ENCODE results near the gene C1QA. TPM values are rescaled to one million over a fixed set of nuclear protein-coding genes. Genes with fewer than 3 reads are reported as not detected.

C1QA gene
- total RNA-seq, 3 donors from 2014 or later (not counting 1 experiment from before 2014, with no cell fraction given), result 0.43 to 3.9 TPM; not detected in 1

DNA sequence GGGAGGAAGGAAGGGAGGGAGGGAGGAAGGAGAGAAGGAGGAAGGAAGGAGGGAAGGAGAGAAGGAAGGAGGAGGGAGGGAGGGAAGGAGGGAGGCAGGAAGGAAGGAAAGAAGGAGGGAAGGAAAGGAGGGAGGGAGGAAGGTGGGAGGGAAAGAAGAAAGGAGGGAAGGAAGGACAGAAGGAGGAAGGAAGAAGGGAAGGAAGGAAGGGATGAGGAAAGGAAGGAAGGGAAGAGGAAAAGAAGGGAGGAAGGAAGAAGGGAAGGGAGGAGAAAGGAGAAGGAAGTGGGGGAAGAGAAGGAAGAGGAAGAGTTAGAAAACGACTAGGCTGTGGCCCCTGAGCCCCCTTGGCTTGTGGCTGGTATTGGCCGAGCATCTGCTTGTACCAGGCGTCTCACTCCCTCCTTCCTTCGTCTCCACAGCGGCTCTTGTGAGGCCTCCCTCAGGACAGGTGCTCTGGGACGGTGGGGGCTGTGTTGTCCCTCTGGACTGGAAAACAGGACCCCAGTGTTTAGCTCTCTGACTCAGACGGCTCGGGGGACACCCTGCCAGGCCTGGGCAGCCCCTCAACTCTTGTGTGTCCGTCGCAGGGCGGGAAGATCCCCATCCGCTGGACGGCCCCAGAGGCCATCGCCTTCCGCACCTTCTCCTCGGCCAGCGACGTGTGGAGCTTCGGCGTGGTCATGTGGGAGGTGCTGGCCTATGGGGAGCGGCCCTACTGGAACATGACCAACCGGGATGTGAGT, 36.2 kb upstream of the C1QA start:
- intact Hi-C loops (cut with micrococcal nuclease), result no loop called here
- Mint-ChIP-seq H3K27ac (no peak overlapping the region), H3K4me1 (no peaks in the 10 kb centered on the region), H3K36me3 (no peaks in the 10 kb centered on the region), H3K9me3 (no peaks in the 10 kb centered on the region), H3K4me3 (no peak overlapping the region), H3K27me3 (ENCODE audit: low read depth in 2 of 2) (peaks cover 10 to 18% of the 10 kb centered on the region in 2 donors)
- ATAC-seq (no peak), DNase-seq (no peak)
- TF ChIP-seq, protein P1, sequence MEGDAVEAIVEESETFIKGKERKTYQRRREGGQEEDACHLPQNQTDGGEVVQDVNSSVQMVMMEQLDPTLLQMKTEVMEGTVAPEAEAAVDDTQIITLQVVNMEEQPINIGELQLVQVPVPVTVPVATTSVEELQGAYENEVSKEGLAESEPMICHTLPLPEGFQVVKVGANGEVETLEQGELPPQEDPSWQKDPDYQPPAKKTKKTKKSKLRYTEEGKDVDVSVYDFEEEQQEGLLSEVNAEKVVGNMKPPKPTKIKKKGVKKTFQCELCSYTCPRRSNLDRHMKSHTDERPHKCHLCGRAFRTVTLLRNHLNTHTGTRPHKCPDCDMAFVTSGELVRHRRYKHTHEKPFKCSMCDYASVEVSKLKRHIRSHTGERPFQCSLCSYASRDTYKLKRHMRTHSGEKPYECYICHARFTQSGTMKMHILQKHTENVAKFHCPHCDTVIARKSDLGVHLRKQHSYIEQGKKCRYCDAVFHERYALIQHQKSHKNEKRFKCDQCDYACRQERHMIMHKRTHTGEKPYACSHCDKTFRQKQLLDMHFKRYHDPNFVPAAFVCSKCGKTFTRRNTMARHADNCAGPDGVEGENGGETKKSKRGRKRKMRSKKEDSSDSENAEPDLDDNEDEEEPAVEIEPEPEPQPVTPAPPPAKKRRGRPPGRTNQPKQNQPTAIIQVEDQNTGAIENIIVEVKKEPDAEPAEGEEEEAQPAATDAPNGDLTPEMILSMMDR (IDR thresholded peaks at IDR 0.05), result no peak
- Histone ChIP-seq H3K9me3 (ENCODE audit: control insufficient read depth, insufficient read depth, low read length) (no peaks in the 10 kb centered on the region), H3K27ac (ENCODE audit: low read length) (no peak overlapping the region), H3K36me3 (ENCODE audit: control insufficient read depth, insufficient read depth, low read length) (no peaks in the 10 kb centered on the region), H3K4me1 (ENCODE audit: control insufficient read depth, insufficient read depth, low read length) (no peaks in the 10 kb centered on the region), H3K27me3 (ENCODE audit: control insufficient read depth, insufficient read depth, low read length) (peaks cover 3% of the 10 kb centered on the region), H3K4me3 (ENCODE audit: low read length) (no peak overlapping the region)
- 66% methylated on average over 22 of the region's 22 CpGs for WGBS (ENCODE audit: insufficient coverage)

DNA sequence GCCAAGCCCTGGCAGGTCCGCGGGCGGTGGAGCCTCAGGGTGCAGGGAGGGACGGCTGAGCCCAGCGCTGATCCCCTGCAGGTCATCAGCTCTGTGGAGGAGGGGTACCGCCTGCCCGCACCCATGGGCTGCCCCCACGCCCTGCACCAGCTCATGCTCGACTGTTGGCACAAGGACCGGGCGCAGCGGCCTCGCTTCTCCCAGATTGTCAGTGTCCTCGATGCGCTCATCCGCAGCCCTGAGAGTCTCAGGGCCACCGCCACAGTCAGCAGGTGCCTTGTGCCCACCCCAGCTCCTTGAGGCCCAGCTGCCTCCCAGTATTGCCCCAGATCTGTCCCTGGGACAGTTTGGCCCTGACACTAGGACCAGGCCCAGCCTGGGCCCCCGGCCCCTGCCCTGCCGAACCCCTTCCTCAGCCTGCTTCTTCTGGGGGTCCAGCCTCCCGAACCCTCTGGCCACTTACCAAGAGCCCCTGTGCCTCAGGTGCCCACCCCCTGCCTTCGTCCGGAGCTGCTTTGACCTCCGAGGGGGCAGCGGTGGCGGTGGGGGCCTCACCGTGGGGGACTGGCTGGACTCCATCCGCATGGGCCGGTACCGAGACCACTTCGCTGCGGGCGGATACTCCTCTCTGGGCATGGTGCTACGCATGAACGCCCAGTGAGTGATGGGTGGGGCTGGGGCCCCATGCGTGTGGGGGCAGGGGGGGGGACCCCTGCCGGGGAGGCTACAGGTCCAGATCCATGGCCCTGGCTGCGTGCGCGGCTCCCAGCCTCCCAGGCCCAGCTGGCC, 35.4 kb upstream of the C1QA start:
- Mint-ChIP-seq H3K4me1 (no peaks in the 10 kb centered on the region), H3K9me3 (no peaks in the 10 kb centered on the region), H3K4me3 (no peak overlapping the region), H3K27me3 (ENCODE audit: low read depth in 2 of 2) (peaks cover 14 to 18% of the 10 kb centered on the region in 2 donors), H3K36me3 (no peaks in the 10 kb centered on the region), H3K27ac (no peak overlapping the region)
- intact Hi-C loops (cut with micrococcal nuclease), result no loop called here
- Histone ChIP-seq H3K27ac (ENCODE audit: low read length) (no peak overlapping the region), H3K4me1 (ENCODE audit: control insufficient read depth, insufficient read depth, low read length) (no peaks in the 10 kb centered on the region), H3K4me3 (ENCODE audit: low read length) (no peak overlapping the region), H3K27me3 (ENCODE audit: control insufficient read depth, insufficient read depth, low read length) (peaks cover 3% of the 10 kb centered on the region), H3K36me3 (ENCODE audit: control insufficient read depth, insufficient read depth, low read length) (no peaks in the 10 kb centered on the region), H3K9me3 (ENCODE audit: control insufficient read depth, insufficient read depth, low read length) (no peaks in the 10 kb centered on the region)
- no peak for DNase-seq
- TF ChIP-seq, protein P1 (IDR thresholded peaks at IDR 0.05), result no peak
- WGBS (ENCODE audit: insufficient coverage), result 89% methylated on average over 39 of the region's 39 CpGs
- no peak for ATAC-seq

DNA sequence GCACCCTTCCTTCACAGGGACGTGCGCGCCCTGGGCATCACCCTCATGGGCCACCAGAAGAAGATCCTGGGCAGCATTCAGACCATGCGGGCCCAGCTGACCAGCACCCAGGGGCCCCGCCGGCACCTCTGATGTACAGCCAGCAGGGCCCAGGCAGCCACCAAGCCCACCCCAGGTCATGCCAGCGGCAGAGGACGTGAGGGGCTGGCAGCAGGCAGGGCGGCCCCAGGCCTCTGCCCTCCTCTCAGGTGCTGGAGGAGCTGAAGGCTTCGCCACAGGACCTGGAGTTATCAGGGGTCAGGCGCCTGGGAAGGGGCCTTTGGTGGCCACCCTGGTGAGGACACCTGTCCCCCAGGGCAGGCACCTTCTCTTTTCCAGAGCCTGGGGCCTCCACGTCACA, 34.8 kb upstream of the C1QA start:
- Histone ChIP-seq H3K27me3 (ENCODE audit: control insufficient read depth, insufficient read depth, low read length) (peaks cover 3% of the 10 kb centered on the region), H3K4me1 (ENCODE audit: control insufficient read depth, insufficient read depth, low read length) (no peaks in the 10 kb centered on the region), H3K9me3 (ENCODE audit: control insufficient read depth, insufficient read depth, low read length) (no peaks in the 10 kb centered on the region), H3K4me3 (ENCODE audit: low read length) (no peak overlapping the region), H3K36me3 (ENCODE audit: control insufficient read depth, insufficient read depth, low read length) (no peaks in the 10 kb centered on the region), H3K27ac (ENCODE audit: low read length) (no peak overlapping the region)
- no peaks in the 10 kb centered on the region for H3K36me3 Mint-ChIP-seq
- peaks cover 15 to 23% of the 10 kb centered on the region in 2 donors for H3K27me3 Mint-ChIP-seq (ENCODE audit: low read depth in 2 of 2)
- H3K27ac Mint-ChIP-seq, result no peak overlapping the region
- H3K4me3 Mint-ChIP-seq, result no peak overlapping the region
- TF ChIP-seq, protein P1 (IDR thresholded peaks at IDR 0.05), result no peak
- ATAC-seq (no peak), DNase-seq (no peak)
- 88% methylated on average over 12 of the region's 12 CpGs for WGBS (ENCODE audit: insufficient coverage)
- H3K4me1 Mint-ChIP-seq, result no peaks in the 10 kb centered on the region
- H3K9me3 Mint-ChIP-seq, result no peaks in the 10 kb centered on the region
- intact Hi-C loops (cut with micrococcal nuclease), result no loop called here

Measured in natural killer cell (primary cell).